Islet of Langerhans (tissue), 1 donor: Measurements from ENCODE around the gene MYO9B.

Experiments
- FAIRE-seq: peaks from one replicate; lab custom pipeline; 2011; peaks lifted over from hg19 to GRCh38; lab: Jason Lieb, UNC

Gene MYO9B

DNA sequence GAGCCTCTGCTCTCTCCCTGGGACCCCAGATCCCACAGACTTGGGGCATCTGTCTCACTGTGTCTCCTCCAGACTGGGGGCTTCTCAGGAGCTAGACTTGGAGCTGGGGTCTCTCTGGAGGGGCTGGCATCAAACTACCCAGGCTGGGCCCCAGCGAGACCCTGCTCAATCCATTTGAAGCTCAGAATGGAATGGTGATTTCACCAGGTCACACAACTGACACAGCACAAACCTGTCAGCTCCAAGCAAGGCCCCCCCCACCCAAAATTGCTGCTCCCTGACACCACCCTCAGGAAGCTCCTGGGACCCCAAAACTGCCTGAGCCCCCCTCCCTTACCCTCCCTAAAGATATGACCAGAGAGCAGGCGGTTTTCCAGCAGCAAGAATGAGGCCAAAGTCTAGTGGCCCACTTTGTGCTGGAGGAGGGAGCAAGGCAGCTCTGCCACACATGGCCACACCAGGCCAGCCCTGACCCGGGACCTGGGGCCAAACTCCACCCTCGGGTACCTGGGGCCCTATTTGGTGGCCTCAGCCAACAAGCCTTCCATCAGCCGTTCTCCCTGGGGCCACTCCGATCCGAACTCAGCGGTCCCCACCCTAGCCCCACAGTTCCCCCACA is 167.7 kb downstream of the MYO9B start:
- FAIRE-seq, result no peak

DNA sequence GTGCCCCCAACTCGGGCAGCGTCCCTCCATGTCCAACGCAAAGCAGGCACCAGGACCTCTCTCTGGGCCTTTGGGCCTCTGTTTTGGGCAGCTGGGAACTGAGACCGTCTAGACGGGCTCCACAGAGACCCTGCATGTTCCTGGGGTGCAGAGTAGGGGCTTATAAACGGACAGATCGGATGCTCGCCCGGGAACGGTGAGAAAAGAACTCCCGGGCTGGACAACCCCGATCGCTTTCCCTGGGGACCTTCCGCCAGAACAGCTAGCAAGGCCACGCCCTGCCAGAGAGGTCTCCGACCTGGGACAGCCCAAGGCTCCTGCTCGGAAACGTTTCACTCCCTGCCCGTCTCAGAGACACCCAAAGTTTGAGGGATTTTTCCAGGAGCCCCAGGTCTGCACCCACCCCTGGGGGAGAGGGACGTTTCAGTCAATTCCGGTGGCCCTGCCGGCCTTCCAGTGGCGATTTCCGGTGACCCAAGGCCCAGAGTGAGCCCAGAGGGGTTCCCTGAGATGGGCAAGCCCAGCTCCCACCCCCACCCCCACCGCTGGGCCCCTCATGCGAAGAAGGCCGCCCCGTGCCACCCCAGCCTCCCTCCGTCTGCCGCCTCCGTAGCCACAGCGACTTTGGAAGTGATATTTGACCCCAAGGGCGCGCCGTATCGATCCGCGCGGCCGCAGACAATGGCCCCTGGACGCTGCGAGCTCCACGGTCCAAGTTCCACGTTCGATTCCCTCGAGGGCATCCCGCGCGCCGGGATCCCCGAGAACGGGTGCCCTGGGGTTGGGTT is 168.4 kb downstream of the MYO9B start:
- FAIRE-seq, result no peak

DNA sequence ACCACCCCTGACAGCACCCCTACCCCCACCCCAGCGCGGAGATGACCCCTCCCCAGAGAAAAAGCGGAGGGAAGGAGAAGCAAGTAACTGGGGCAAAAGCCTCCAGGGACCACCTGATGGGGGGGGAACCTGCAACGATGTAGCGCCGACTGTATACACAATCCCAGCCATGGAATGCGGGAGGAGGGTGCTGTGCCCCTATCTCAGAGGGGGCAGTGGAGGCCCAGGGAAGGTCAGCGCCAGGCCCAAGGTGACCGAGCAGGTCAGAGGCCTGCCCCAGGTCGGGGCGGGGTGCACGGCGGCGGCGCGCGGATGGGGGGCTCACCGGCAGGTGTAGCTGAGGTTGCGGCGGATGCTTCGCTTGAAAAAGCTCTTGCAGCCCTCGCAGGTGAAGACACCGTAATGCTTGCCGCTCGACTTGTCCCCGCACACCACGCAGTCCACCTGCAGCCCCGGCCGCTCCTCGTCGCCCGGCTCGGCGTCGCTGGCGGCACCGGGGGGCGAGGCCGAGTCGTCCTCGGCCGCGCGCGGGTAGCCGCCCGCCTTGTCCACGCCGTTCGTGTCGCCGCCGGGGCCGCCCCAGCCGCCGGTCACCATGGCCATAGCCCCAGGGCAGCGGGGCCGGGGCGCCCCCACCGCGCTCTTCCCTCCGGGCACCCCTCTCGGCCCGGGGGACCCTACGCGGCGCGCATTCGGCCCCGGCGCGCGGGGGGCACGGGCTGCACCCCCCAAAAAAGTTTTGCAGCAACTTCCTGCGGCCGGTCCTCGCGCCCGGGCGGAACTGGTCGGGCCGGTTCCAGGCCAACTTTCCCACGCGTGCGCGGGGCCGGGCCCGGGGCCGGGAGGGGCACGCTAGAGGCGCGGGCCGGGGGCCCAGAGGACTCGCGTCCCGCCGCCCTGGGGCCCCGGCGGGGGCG is 169.3 kb downstream of the MYO9B start:
- FAIRE-seq, result no peak

DNA sequence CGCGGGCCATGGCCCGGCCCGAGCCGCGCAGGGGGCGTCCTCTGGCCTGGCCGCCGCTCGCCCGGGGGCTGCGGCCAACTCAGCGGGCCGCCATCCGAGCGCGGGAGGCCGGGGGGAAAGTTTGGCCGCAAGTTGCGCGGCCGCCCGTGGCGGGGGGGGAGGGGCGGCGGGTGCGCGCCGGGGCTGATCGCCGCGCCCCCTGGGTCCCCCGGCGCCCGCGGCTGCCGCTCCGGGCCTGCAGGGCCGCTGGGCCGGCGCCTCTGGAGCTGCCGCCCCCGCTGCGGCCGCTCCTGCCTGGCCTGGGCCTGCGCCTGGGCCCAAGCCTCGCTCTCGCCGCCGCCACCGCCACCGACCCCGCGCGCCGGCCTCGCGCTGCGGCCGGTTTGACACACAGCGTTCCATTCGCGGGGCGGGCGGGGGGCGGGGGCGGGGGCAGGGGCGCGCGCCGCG is 170.0 kb downstream of the MYO9B start, which contains the start of gene NR2F6:
Gene NR2F6 (minus strand): TSS at position 385 of the 450 bp plus-strand sequence. CDS start 699 bp downstream, outside the sequence.
- FAIRE-seq, result no peak

DNA sequence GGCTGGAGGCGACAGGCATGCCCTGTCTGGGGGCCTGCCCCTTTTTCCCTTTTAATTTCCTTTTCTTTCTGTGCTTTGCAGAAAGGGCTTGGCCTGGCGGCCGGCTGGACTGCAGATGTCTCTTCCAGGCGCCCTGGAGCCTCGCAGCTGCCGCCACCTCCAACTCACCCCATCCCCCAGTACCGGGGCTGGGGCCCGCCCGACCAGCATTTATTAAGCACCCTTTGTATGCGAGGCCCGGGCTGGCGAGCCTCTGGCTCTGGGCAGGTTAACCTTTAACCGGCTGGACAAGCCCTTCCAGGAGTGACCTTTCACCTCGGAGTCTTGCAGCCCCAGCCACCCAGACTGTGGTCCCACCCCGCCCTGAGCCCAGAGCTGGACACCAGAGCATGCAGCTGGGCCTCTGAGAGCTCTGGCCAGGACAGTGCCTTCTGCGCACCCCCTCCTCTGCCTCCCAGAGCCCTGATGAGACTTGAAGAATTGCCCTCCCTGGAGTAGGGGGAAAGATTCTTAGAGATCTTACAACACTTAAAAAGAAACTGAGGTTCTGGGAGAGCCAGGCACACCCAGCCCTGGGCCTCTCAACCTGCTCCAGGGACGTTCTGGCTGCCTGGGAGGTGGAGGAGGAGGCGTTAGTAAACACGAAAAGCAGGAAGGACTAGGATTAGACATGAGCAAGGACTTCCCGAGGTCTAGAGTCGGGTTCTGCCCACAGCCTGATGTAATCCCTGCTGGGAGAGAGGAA is 171.3 kb downstream of the MYO9B start:
- FAIRE-seq, result no peak

DNA sequence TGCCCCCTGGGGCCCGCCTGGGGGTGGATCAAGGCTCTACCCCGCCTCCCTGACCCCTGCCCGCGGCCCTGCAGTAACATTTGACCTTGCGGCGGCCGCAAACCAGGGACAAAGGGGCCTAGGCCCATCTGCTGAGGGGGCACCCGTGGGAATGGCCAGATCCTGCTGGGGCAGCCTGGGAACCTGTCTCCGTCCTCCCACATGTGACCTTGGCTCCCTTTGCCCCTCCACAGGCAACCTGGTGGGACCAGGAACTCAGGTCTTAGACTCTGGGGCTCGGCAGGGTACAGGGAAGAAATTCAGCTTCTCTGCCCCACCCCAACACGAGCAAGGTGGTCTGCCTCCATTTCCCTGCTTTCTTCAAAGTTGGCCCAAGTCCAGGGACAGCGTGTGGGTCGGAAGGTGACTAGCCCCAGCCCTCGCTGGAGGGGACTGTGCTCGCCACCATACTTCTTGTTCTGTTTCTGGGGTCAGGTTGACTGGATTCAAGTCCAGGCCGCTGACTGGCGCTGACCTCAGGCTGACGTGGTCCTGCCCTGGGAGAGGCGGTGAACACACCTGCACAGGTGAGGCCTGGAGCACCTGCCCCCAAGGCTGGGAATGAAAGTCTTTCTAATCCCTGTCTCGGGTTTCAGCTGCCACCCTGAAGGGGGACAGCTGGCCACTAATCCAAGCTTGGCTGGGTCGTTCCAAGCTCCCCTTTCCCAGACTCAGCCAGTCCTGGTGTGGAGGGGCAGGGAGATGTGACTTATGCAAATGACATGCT is 172.6 kb downstream of the MYO9B start:
- no peak for FAIRE-seq

DNA sequence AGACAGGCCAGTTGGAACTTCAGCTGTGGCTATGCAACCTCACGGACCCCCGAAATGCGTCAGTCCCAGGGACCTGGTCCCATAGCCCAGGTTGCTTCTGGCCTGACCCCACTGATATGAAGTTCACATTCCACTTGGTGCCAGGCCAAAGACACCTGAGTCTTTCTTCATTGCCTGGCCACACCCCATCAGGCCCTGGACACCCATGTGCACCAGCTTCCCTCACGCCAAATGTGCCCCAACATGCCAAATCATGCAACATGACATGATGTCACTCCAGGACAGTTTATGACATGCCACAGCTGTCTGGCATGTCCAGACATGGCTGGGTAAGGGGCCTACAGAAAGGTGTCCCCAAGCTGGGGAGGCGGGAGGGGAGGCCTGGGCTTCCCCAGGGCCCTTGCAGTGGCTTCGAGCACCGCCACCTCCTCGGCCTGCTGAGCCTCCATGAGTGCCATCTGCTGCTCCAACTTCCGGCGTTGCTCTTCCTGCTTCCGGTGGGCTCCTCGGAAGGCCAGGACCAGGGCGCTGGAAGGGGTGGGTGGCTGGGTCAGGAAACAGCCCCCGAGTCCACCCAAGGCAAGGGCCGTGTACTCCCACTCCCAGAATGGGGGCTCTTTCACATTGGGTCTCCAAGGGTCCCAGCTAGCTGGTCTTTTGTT is 174.4 kb downstream of the MYO9B start:
- no peak for FAIRE-seq

DNA sequence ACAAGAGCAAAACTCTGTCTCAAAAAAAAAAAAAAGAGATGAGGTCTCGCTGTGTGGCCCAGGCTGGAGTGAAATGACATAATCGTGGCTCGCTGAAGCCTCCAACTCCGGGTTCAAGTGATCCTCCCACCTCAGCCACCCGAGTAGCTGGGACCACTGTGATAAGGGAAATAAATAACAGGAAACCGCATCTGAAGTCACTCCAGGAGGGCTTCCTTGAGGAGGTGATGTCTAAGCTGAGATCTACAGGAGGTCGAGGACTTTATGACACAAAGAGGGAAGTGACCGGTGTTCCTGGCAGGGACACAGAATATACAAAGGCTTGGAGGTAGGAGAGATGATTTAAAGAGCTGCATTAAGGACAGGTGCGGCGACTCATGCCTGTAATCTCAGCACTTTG is 179.1 kb downstream of the MYO9B start:
- no peak for FAIRE-seq

DNA sequence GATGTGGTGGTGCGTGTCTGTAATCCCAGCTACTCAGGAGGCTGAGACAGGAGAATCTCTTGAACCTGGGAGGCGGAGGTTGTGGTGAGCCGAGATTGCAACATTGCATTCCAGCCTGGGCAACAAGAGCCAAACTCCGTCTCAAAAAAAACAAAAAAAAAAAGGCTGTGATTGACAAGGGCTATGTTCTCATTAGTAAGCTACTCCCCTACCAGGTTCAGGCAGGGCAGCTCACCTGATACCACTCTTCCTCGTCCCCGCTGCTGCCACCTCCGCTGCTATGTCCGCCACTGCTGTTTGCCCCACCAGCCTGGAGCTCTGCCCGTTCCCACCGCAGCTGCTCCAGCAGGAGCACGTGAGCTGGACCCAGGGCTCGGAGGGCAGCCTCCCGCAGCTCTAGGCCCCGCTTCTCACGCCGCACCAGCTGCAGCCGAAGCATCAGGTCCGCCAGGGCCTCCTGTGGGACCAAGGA is 179.6 kb downstream of the MYO9B start:
- FAIRE-seq, result no peak

DNA sequence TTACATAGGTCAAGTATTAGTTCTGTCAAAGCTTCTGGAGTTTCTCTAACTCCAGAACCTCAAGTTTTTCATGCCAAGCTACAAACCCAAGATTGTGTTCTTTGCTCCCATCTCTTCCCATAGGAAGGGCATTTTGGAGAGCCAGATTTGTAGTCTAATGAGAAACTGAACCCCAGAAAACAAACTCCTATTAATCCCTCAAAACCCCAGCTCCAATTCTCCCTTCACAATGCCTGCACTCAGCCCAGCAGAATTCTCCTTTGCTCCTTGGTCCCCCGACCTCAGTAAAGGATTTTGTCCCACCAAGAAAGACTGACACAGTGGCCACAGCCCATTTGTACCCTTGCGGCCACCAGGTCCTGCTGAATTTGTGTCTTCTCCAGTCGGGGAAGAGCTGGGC is 180.6 kb downstream of the MYO9B start:
- no peak for FAIRE-seq

DNA sequence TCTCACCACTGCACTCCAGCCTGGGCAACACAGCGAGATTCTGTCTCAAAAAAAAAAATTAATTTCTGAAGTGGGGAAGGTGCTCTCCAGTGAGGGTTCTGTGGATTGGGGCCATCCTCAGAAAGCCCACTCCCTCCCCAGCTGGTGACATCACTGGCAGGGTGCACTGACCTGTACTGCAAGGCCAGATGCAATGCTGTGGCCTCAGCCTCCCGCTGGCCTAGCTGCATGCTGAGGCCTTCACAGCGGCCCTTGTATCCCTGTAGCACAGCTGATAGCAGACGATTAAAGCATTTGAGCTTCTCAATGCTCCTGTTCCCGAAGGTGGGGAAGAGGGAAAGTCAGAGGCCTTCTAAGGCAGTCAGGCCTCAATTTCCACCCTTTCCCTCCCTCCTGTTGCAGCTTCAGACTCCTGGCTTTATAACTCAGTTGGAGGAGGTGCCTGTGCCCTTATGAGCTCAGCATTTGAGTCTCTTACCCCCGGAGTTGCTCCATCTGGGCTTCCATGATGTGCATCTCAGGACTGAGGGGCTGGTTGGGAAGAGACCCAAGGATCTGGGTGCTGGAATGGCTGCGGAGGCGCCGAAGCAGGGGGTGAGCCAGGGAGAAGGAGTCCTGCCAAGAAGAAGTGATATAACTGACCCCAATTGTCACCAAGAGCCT is 183.7 kb downstream of the MYO9B start:
- FAIRE-seq, result no peak

DNA sequence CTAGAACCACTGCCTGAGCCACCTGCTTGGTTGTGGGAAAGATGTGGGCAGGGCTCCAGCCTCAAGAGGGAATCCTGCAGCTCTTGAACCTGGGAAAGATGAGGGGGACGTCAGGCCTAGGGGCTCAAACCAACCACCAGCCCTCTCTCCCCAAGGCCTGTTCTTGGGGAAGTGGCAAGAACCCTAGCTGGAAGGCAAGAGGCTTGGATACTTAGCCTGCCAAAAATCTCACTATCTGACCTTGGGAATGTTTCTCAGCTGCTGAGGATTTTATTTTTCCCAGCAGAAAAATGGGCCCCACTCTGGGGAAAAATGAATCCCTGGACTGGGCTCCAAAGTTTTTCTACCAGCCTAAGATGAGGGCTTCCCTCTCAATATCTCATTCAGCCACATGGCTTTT is 184.4 kb downstream of the MYO9B start:
- no peak for FAIRE-seq

DNA sequence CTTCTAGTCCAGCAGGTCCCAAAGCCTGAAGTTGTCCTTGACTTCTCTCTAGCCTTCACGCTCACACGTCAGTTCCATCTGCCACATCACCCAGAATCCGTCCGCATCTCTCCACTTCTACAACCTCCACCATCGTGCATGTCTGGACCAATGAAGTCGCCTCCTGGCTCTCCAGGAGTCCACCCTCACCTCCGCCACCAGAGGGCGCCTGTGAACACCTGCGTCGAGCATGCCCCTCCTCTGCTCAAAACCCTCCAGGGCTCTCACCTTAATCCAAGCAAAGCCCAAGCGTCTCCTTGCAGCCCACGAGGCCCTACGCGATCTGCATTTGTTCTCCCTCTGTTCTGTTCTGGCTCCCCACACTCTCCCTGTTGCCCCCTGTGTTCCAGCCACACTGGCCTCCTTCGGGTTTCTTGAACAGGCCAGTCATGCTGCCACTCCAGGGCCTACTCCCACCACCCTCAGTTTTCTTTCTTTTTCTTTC is 185.3 kb downstream of the MYO9B start:
- FAIRE-seq, result no peak

DNA sequence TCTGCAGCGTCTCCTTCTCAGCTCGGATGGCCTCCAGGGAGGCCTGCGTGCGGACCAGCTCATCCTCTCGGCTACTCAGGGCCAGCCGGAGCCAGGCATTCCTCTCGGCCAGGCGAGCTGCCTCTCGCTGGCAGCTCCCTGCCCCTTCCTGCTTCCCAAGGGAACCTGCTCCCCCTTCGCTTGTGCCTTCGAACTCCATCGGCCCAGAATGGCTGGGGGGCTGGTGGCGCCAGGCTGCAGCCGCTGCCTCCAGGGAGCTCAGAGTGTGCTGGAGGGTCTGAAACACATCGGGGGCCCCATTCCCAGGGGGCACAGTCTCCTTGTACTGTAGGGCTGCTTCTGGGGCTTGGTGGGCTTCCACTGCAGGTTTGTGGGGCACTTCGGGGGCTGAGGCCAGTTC is 187.0 kb downstream of the MYO9B start:
- no peak for FAIRE-seq
